Endothelial cell (in vitro differentiated cells): ENCODE data around the gene ZFYVE27. TPM values are rescaled to one million over a fixed set of nuclear protein-coding genes. Genes with fewer than 3 reads are reported as not detected.

Experiments used
- DNase-seq: peaks from one replicate; pipeline ENCODE4 v3.0.0; 2021; ENCODE audit warnings: low spot score
- H3K27ac Mint-ChIP-seq: one replicate; pipeline ENCODE4 v1.8.0; 2021; ENCODE audit warnings: mixed read lengths, inconsistent platforms; ENCODE audit not compliant: unreplicated experiment
- H3K27me3 Mint-ChIP-seq: one replicate; pipeline ENCODE4 v1.8.0; 2021; ENCODE audit warnings: mild to moderate bottlenecking, moderate library complexity, mixed read lengths, inconsistent platforms; ENCODE audit not compliant: unreplicated experiment
- H3K36me3 Mint-ChIP-seq: one replicate; pipeline ENCODE4 v1.8.0; 2021; ENCODE audit warnings: mild to moderate bottlenecking, low read depth, mixed read lengths, inconsistent platforms; ENCODE audit not compliant: unreplicated experiment
- H3K4me1 Mint-ChIP-seq: one replicate; pipeline ENCODE4 v1.8.0; 2021; ENCODE audit warnings: mild to moderate bottlenecking, mixed read lengths, inconsistent platforms; ENCODE audit not compliant: unreplicated experiment
- H3K4me3 Mint-ChIP-seq: one replicate; pipeline ENCODE4 v1.8.0; 2021; ENCODE audit warnings: mild to moderate bottlenecking, mixed read lengths, inconsistent platforms; ENCODE audit not compliant: unreplicated experiment
- H3K9me3 Mint-ChIP-seq: one replicate; pipeline ENCODE4 v1.8.0; 2021; ENCODE audit warnings: mixed read lengths, inconsistent platforms; ENCODE audit not compliant: unreplicated experiment
- CTCF ChIP-seq: fragments of 200-600 bp; sonication (generic); IDR thresholded peaks from one replicate; pipeline ENCODE4 v1.5.0; 2021; ENCODE audit warnings: antibody characterized with exemption; ENCODE audit not compliant: unreplicated experiment
- total RNA-seq: library from RNA; stranded (reverse); fragmentation: NEBNext Ultra II Directional; extraction: Animal tissue kit (Norgen Biotek cat#: 25700); gene quantifications from one replicate; pipeline ENCODE4 v1.2.1, GENCODE V29; 2021; ENCODE audit not compliant: unreplicated experiment

The ZFYVE27 gene
- total RNA-seq, 1 donor from 2014 or later = 19.2 TPM

- Mint-ChIP-seq H3K36me3 (peaks cover 6% of the 10 kb centered on the region), H3K27me3 (peaks cover 24% of the 10 kb centered on the region), H3K27ac (no peak overlapping the region), H3K4me3 (no peak overlapping the region), H3K9me3 (no peaks in the 10 kb centered on the region), H3K4me1 (peaks cover 7% of the 10 kb centered on the region)
- no peak for DNase-seq
- TF ChIP-seq CTCF = no peak
Measured at GRCh38 chr10:97774811-97775294, 37.9 kb downstream of the ZFYVE27 start.

GRCh38 chr10:97777143-97777542 lies 40.2 kb downstream of the ZFYVE27 start:
- no peak for DNase-seq
- Mint-ChIP-seq H3K4me3 (no peak overlapping the region), H3K9me3 (no peaks in the 10 kb centered on the region), H3K36me3 (peaks cover 5% of the 10 kb centered on the region), H3K27ac (no peak overlapping the region), H3K4me1 (peaks cover 20% of the 10 kb centered on the region), H3K27me3 (peaks cover 14% of the 10 kb centered on the region)
- TF ChIP-seq CTCF = no peak

GRCh38 chr10:97778452-97779302 lies 41.7 kb downstream of the ZFYVE27 start:
- no peak for TF ChIP-seq CTCF
- Mint-ChIP-seq H3K4me3 (no peak overlapping the region), H3K9me3 (no peaks in the 10 kb centered on the region), H3K27ac (no peak overlapping the region), H3K36me3 (no peaks in the 10 kb centered on the region), H3K4me1 (peaks cover 14% of the 10 kb centered on the region), H3K27me3 (peaks cover 7% of the 10 kb centered on the region)
- DNase-seq = no peak

- no peak for DNase-seq
- no peaks in the 10 kb centered on the region for H3K36me3 Mint-ChIP-seq
Measured at GRCh38 chr10:97779492-97779891, 42.6 kb downstream of the ZFYVE27 start.

More at GRCh38 chr10:97779492-97779891, 42.6 kb downstream of the ZFYVE27 start:
- Mint-ChIP-seq H3K4me1 (peaks cover 14% of the 10 kb centered on the region), H3K9me3 (no peaks in the 10 kb centered on the region), H3K4me3 (no peak overlapping the region), H3K27me3 (peaks cover 7% of the 10 kb centered on the region), H3K27ac (no peak overlapping the region)
- TF ChIP-seq CTCF = no peak
